ENCODE data around the gene SIGLEC11. TPM values are rescaled to one million over a fixed set of nuclear protein-coding genes. Genes with fewer than 3 reads are reported as not detected.

SIGLEC11 gene
- total RNA-seq, 4 donors from 2014 or later: 2.6 to 7.5 (median 4.3) TPM

DNA sequence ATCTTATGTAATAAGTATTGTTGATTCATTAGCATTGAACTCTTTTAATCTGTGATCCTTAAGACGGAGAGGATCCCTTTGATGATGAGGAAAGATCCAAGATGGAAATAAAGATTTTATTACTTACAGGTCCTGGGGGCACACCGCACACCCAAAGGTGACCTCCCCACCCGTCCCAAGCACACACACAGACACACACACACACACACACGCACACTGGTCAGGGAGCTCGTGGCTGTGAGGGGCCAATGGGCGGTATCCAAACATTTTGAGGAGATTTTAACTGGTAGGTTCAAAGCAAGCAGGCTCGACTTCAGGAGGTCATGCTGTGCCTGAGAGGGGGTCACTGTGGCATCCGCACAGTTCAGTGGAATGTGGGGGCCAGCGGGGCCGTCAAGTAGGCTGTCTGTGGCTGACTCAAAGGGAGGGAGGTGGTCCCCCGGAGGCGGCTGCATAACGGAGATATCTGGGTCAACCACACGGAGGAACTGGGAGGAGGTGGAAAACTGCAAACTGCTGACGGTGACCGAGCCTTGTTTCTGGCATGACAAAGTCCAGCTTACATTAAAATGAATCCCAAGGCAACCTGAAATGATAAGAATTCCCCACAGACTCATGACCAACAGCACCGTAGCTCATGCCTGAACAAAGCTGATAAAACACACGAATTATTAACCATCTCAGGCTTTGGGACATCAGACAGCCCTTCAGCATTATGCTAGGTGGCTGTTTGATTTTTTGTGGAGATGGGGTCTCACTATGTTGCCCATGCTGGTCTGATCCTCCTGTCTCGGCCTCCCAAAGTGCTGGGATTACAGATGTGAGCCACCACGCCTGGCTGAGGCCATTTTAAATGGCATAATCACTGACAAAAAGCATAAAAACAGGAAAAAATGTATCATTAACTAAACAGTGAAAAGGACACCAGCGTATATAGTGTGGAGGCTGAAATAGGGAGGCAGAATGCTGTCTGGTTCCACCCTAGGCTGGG lies 20.9 kb upstream of the SIGLEC11 start:
- peaks cover 0 to 3% (median 0%) of the 10 kb centered on the region in 4 donors for H3K4me1 ChIP-seq
- H3K36me3 ChIP-seq: peaks cover 0 to 96% (median 4%) of the 10 kb centered on the region in 3 donors
- H3K27ac ChIP-seq: no peak overlapping the region
- 67 to 74% methylated on average over 21 of the region's 21 CpGs for WGBS, 2 donors
- H3K4me3 ChIP-seq: no peak overlapping the region
- no peaks in the 10 kb centered on the region for H3K27me3 ChIP-seq
- DNase-seq (ENCODE audit: low spot score in 2 of 2): no peak
- H3K9me3 ChIP-seq: no peaks in the 10 kb centered on the region
- TF ChIP-seq, protein P1, sequence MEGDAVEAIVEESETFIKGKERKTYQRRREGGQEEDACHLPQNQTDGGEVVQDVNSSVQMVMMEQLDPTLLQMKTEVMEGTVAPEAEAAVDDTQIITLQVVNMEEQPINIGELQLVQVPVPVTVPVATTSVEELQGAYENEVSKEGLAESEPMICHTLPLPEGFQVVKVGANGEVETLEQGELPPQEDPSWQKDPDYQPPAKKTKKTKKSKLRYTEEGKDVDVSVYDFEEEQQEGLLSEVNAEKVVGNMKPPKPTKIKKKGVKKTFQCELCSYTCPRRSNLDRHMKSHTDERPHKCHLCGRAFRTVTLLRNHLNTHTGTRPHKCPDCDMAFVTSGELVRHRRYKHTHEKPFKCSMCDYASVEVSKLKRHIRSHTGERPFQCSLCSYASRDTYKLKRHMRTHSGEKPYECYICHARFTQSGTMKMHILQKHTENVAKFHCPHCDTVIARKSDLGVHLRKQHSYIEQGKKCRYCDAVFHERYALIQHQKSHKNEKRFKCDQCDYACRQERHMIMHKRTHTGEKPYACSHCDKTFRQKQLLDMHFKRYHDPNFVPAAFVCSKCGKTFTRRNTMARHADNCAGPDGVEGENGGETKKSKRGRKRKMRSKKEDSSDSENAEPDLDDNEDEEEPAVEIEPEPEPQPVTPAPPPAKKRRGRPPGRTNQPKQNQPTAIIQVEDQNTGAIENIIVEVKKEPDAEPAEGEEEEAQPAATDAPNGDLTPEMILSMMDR (IDR thresholded peaks at IDR 0.05): no peak
- TF ChIP-seq POLR2A (IDR thresholded peaks at IDR 0.05) (no peak), EP300 (IDR thresholded peaks at IDR 0.05) (no peak)

DNA sequence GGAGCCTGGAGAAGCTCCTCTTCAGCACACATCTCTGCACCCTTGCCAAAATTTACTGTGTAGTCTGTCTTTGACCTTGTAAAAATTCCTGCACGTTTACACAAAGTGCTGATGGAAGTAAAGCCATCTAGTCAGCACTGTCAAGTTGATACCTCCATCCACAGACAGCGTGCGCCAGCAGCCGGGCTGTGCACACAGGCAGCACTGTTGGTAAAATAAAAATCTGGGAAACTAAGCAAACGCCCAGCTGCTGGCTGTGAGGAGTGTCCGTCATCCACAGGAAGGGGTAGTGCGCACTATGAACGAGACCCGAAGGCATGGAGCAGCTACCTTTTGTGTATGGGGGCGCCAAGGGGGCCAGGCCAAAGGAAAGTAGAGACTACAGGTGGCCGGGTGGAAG lies 17.4 kb upstream of the SIGLEC11 start:
- H3K4me1 ChIP-seq: peaks cover 0 to 2% (median 0%) of the 10 kb centered on the region in 4 donors
- no peak for DNase-seq (ENCODE audit: low spot score in 2 of 2)
- H3K27ac ChIP-seq: no peak overlapping the region
- no peaks in the 10 kb centered on the region for H3K9me3 ChIP-seq
- 80 to 89% methylated on average over 11 of the region's 11 CpGs for WGBS, 2 donors
- H3K4me3 ChIP-seq: no peak overlapping the region
- no peaks in the 10 kb centered on the region for H3K27me3 ChIP-seq
- H3K36me3 ChIP-seq: peaks cover 0 to 98% (median 4%) of the 10 kb centered on the region in 3 donors
- TF ChIP-seq EP300 (IDR thresholded peaks at IDR 0.05): no peak
- TF ChIP-seq, protein P1 (IDR thresholded peaks at IDR 0.05): no peak
- no peak for TF ChIP-seq POLR2A (IDR thresholded peaks at IDR 0.05)

DNA sequence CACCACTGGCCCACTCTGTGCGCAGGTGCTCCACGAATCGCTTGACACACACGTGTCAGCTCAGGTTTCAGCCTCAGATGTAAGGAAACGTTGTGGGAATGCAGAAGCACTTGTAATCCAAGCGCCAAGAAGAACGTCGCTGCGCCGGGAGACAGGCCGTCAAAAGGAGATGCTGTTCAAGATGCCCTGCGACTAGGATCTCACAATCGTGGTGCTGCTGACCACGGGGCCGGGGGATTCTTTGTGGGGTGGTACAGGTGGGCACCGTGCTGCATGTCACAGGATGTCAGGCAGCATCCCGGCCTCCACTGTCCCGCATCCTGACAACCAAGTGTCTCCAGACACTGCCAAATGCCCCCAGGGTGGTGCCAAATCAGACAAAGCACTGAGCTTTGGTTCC lies 16.9 kb upstream of the SIGLEC11 start:
- Histone ChIP-seq H3K4me3 (no peak overlapping the region), H3K27me3 (no peaks in the 10 kb centered on the region), H3K36me3 (peaks cover 0 to 98% (median 4%) of the 10 kb centered on the region in 3 donors), H3K9me3 (no peaks in the 10 kb centered on the region), H3K27ac (no peak overlapping the region), H3K4me1 (peaks cover 0 to 4% (median 0%) of the 10 kb centered on the region in 4 donors)
- no peak for TF ChIP-seq EP300 (IDR thresholded peaks at IDR 0.05)
- TF ChIP-seq, protein P1 (IDR thresholded peaks at IDR 0.05): no peak
- no peak for TF ChIP-seq POLR2A (IDR thresholded peaks at IDR 0.05)
- no peak for DNase-seq (ENCODE audit: low spot score in 2 of 2)
- 83 to 90% methylated on average over 18 of the region's 18 CpGs for WGBS, 2 donors

DNA sequence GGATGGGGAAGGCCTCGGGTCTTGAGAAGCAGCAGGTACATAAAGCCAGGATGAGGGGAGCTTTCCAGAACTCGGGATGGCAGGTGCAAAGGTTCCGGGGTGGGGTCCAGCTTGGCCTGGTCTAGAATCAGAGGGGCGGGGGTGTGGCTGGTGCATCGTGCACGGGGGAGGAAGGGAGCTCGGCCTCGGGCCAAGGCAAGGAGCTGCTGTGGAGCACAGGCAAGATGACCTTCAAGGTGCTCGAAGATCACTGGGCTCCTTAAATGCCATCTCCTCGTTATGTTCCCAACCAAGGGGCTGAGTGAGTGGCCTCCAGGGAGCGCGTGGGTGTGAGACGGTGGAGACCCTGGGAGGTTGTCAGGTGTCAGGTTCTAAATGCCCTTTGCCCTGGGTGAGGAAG lies 16.1 kb upstream of the SIGLEC11 start:
- Histone ChIP-seq H3K27ac (no peak overlapping the region), H3K27me3 (no peaks in the 10 kb centered on the region), H3K36me3 (peaks cover 0 to 90% (median 4%) of the 10 kb centered on the region in 3 donors), H3K4me3 (no peak overlapping the region), H3K9me3 (no peaks in the 10 kb centered on the region), H3K4me1 (peaks cover 0 to 8% (median 0%) of the 10 kb centered on the region in 4 donors)
- DNase-seq (ENCODE audit: low spot score in 2 of 2): no peak
- TF ChIP-seq EP300 (IDR thresholded peaks at IDR 0.05): no peak
- no peak for TF ChIP-seq POLR2A (IDR thresholded peaks at IDR 0.05)
- TF ChIP-seq, protein P1 (IDR thresholded peaks at IDR 0.05): no peak
- 84 to 87% methylated on average over 13 of the region's 13 CpGs for WGBS, 2 donors

DNA sequence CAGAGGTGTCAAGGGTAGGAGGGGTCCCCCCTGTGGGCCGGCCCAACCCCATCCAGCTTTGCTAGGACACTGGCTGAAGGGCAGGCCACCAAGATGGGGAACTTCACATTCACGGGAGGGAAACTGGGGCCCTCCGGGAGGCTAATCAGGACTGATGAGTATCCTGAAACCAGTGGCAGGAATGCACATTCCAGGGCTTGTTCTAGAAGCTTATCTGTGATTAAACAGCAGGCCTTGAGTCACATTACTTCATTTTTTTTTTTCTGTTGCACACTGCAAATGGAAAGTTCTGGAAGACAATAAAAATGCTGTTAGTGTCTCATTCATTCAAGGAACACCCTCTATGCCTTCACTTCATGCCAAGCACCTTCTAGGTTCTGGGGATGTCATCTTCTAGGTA lies 15.5 kb upstream of the SIGLEC11 start:
- Histone ChIP-seq H3K9me3 (no peaks in the 10 kb centered on the region), H3K27ac (no peak overlapping the region), H3K4me1 (peaks cover 0 to 13% (median 0%) of the 10 kb centered on the region in 4 donors), H3K4me3 (no peak overlapping the region), H3K27me3 (no peaks in the 10 kb centered on the region), H3K36me3 (peaks cover 0 to 84% (median 4%) of the 10 kb centered on the region in 3 donors)
- 73 to 93% methylated on average over 3 of the region's 3 CpGs for WGBS, 2 donors
- TF ChIP-seq POLR2A (IDR thresholded peaks at IDR 0.05): no peak
- TF ChIP-seq, protein P1 (IDR thresholded peaks at IDR 0.05): no peak
- TF ChIP-seq EP300 (IDR thresholded peaks at IDR 0.05): no peak
- no peak for DNase-seq (ENCODE audit: low spot score in 2 of 2)
